Measurements from ENCODE around the gene SOS1. TPM values are rescaled to one million over a fixed set of nuclear protein-coding genes. Genes with fewer than 3 reads are reported as not detected.

SOS1 gene
- total RNA-seq, 4 donors from 2014 or later, result 67.2 to 72.4 (median 71.0) TPM

- TF ChIP-seq CTCF (IDR thresholded peaks at IDR 0.05; ENCODE audit: low read depth), result no peak
Observed at GRCh38 chr2:39068299-39069135, 52.3 kb downstream of the SOS1 start.

DNA sequence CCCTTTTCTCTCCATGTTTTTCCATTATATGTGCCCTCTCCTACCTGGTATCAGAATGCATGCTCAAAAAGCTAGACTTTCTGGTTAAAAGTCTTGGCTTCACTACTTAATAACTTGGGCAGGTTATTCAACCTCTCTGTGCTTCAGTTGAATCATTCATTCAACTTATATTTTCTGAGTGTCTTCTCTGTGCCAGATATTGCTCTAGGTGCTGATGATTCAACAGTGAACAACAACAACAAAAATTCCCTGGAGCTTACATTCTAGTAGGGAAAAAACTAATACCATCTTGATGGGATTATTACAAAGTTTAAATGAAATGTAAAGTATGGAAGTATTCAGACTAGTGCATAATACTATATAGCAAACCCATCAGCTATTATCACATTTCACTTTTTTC is 55.2 kb downstream of the SOS1 start:
- no peak for TF ChIP-seq CTCF (IDR thresholded peaks at IDR 0.05; ENCODE audit: low read depth)

DNA sequence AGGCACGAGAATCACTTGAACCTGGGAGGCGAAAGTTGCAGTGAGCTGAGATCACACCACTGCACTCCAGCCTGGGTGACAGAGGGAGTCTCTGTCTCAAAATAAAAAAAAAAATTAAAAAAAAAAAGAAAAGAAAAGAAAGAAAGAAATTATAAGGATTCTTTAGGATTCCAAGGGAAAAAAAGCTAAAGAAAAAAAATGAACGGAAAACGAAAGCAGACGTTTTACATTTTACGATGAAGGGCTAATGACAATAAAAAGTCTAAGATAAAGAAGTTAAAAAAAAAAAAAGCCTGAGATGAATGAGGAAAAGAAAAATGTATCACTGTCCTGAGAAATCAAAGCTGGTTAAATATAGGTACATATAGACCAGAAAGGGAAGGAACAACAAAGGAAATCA is 58.5 kb downstream of the SOS1 start:
- TF ChIP-seq CTCF (IDR thresholded peaks at IDR 0.05; ENCODE audit: low read depth), result no peak

GRCh38 chr2:39061280-39061679 is 59.6 kb downstream of the SOS1 start:
- TF ChIP-seq CTCF (IDR thresholded peaks at IDR 0.05; ENCODE audit: low read depth), result no peak

- TF ChIP-seq CTCF (IDR thresholded peaks at IDR 0.05; ENCODE audit: low read depth), result no peak
Observed at GRCh38 chr2:39059366-39059952, 61.4 kb downstream of the SOS1 start.

DNA sequence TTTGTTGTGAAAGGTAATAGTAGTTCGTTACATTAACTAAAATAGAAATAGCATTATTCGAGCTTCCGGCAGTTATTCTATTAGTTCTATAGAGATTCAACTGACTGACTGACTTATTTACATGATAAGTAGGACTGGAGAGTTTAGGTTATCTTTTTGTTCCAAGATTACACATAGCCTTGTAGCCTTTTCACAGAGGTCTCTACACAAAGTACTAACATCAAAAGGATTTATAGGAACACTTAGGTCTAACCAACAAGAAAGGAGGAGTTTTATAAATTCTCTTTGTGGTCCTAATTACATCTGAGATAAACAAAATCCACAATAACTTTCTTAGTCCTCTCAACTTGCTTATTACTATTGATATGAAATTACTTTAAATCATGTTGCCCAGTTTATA is 62.8 kb downstream of the SOS1 start:
- no peak for TF ChIP-seq CTCF (IDR thresholded peaks at IDR 0.05; ENCODE audit: low read depth)

- no peak for TF ChIP-seq CTCF (IDR thresholded peaks at IDR 0.05; ENCODE audit: low read depth)
Observed at GRCh38 chr2:39050109-39050508, 70.7 kb downstream of the SOS1 start.

All from subcutaneous adipose tissue (tissue), 4 donors.